H9 (cell line): Measurements from ENCODE around the gene IRAK1. TPM values are rescaled to one million over a fixed set of nuclear protein-coding genes. Genes with fewer than 3 reads are reported as not detected.

Experiments
- DNase-seq: peaks from one replicate; pipeline ENCODE4 v3.0.0-alpha.2; 2017
- H2AFZ ChIP-seq: one replicate; pipeline ENCODE4 v1.6.1; 2013; ENCODE audit warnings: mild to moderate bottlenecking, low read length, control low read depth, moderate library complexity
- H2AK5ac ChIP-seq: 2 replicates; pipeline ENCODE4 v1.6.1; 2013; ENCODE audit warnings: low read length, control low read depth, mixed read lengths; ENCODE audit not compliant: insufficient read length
- H2BK120ac ChIP-seq: one replicate; pipeline ENCODE4 v1.6.1; 2013; ENCODE audit warnings: low read depth, mild to moderate bottlenecking, low read length, control low read depth, inconsistent platforms; ENCODE audit not compliant: poor library complexity, severe bottlenecking
- H2BK12ac ChIP-seq: 2 replicates; pipeline ENCODE4 v1.6.1; 2013; ENCODE audit warnings: low read length, control low read depth, mixed read lengths, low read depth; ENCODE audit not compliant: insufficient read length
- H2BK15ac ChIP-seq: 2 replicates; pipeline ENCODE4 v1.6.1; 2013; ENCODE audit warnings: low read depth, low read length, control low read depth
- H2BK20ac ChIP-seq: one replicate; pipeline ENCODE4 v1.6.1; 2013; ENCODE audit warnings: low read depth, mild to moderate bottlenecking, low read length, control low read depth, inconsistent platforms; ENCODE audit not compliant: poor library complexity, severe bottlenecking
- H2BK5ac ChIP-seq: 2 replicates; pipeline ENCODE4 v1.6.1; 2013; ENCODE audit warnings: low read length, control low read depth, mixed read lengths; ENCODE audit not compliant: insufficient read length
- H3K14ac ChIP-seq: 2 replicates; pipeline ENCODE4 v1.6.1; 2013; ENCODE audit warnings: low read length, control low read depth; ENCODE audit not compliant: insufficient read depth
- H3K18ac ChIP-seq: 2 replicates; pipeline ENCODE4 v1.6.1; 2013; ENCODE audit warnings: low read depth, mild to moderate bottlenecking, mixed read lengths, low read length, control low read depth; ENCODE audit not compliant: insufficient read length
- H3K23ac ChIP-seq: 2 replicates; pipeline ENCODE4 v1.6.1; 2013; ENCODE audit warnings: low read length, control low read depth, mixed read lengths, low read depth; ENCODE audit not compliant: insufficient read length
- H3K23me2 ChIP-seq: 2 replicates; pipeline ENCODE4 v1.6.1; 2013; ENCODE audit warnings: low read depth, mild to moderate bottlenecking, mixed read lengths, low read length, control low read depth; ENCODE audit not compliant: insufficient read length, poor library complexity, severe bottlenecking
- H3K27ac ChIP-seq: 2 replicates; pipeline ENCODE4 v1.5.1; 2013; ENCODE audit warnings: low read length, control low read depth, mixed read lengths, low read depth; ENCODE audit not compliant: insufficient read length
- H3K27me3 ChIP-seq: 2 replicates; pipeline ENCODE4 v1.6.1; 2013; ENCODE audit warnings: low read length, control low read depth, inconsistent platforms; ENCODE audit not compliant: insufficient read depth
- H3K4ac ChIP-seq: 2 replicates; pipeline ENCODE4 v1.6.1; 2013; ENCODE audit warnings: low read depth, mild to moderate bottlenecking, control low read depth, inconsistent platforms, low read length, moderate library complexity
- H3K4me1 ChIP-seq: 2 replicates; pipeline ENCODE4 v1.6.1; 2013; ENCODE audit warnings: low read length, control low read depth, inconsistent platforms; ENCODE audit not compliant: insufficient read depth
- H3K4me2 ChIP-seq: 2 replicates; pipeline ENCODE4 v1.6.1; 2013; ENCODE audit warnings: low read length, control low read depth, mixed read lengths; ENCODE audit not compliant: insufficient read length, insufficient read depth
- H3K56ac ChIP-seq: 2 replicates; pipeline ENCODE4 v1.6.1; 2013; ENCODE audit warnings: low read depth, mild to moderate bottlenecking, mixed read lengths, low read length, control low read depth; ENCODE audit not compliant: insufficient read length
- H3K79me1 ChIP-seq: 2 replicates; pipeline ENCODE4 v1.6.1; 2013; ENCODE audit warnings: low read depth, mild to moderate bottlenecking, moderate library complexity, low read length, control low read depth, inconsistent platforms; ENCODE audit not compliant: insufficient read depth, poor library complexity, severe bottlenecking
- H3K79me2 ChIP-seq: 2 replicates; pipeline ENCODE4 v1.6.1; 2013; ENCODE audit warnings: low read length, control low read depth, inconsistent platforms; ENCODE audit not compliant: insufficient read depth
- H3K9ac ChIP-seq: 2 replicates; pipeline ENCODE4 v1.6.1; 2013; ENCODE audit warnings: low read length, control low read depth, mixed read lengths; ENCODE audit not compliant: insufficient read length; ENCODE audit errors: extremely low read depth
- H3K9me3 ChIP-seq: one replicate; pipeline ENCODE4 v1.6.1; 2013; ENCODE audit warnings: low read depth, low read length, inconsistent platforms; ENCODE audit not compliant: control insufficient read depth
- H3T11ph ChIP-seq: one replicate; pipeline ENCODE4 v1.6.1; 2013; ENCODE audit warnings: mild to moderate bottlenecking, low read length, control low read depth, inconsistent platforms
- H4K20me1 ChIP-seq: one replicate; pipeline ENCODE4 v1.6.1; 2013; ENCODE audit not compliant: control insufficient read depth, insufficient read length, insufficient read depth
- H4K5ac ChIP-seq: 2 replicates; pipeline ENCODE4 v1.6.1; 2013; ENCODE audit warnings: low read depth, mild to moderate bottlenecking, mixed read lengths, low read length, control low read depth; ENCODE audit not compliant: insufficient read length
- H4K8ac ChIP-seq: replicated peaks from 2 replicates; pipeline ENCODE4 v1.6.1; 2013; ENCODE audit warnings: low read length, control low read depth, mixed read lengths, low read depth; ENCODE audit not compliant: insufficient read length
- H4K91ac ChIP-seq: 2 replicates; pipeline ENCODE4 v1.6.1; 2013; ENCODE audit warnings: low read depth, mild to moderate bottlenecking, moderate library complexity, mixed read lengths, low read length, control low read depth; ENCODE audit not compliant: insufficient read length
- H3K27ac Mint-ChIP-seq, 3 experiments: 2 replicates in 2 of 3; 3 replicates in 1 of 3; pipeline ENCODE4 v1.8.0; 2020 to 2021; ENCODE audit warnings: mixed read lengths in 3 of 3, mild to moderate bottlenecking in 1 of 3, moderate library complexity in 1 of 3
- H3K27me3 Mint-ChIP-seq: 2 replicates; pipeline ENCODE4 v1.8.0; 2021; ENCODE audit warnings: low read depth, mild to moderate bottlenecking, moderate library complexity, mixed read lengths
- H3K36me3 Mint-ChIP-seq, 3 experiments: 2 replicates in 2 of 3; 3 replicates in 1 of 3; pipeline ENCODE4 v1.8.0; 2020 to 2021; ENCODE audit warnings: low read depth in 3 of 3, mixed read lengths in 3 of 3; ENCODE audit not compliant: insufficient read depth in 1 of 3
- H3K4me1 Mint-ChIP-seq, 2 experiments: 2 replicates each; pipeline ENCODE4 v1.8.0; 2020; ENCODE audit warnings: mixed read lengths in 2 of 2
- H3K4me3 Mint-ChIP-seq, 2 experiments: 2 replicates in 1 of 2; 3 replicates in 1 of 2; pipeline ENCODE4 v1.8.0; 2020 to 2021; ENCODE audit warnings: mild to moderate bottlenecking in 2 of 2, mixed read lengths in 2 of 2, moderate library complexity in 1 of 2
- H3K9me3 Mint-ChIP-seq, 2 experiments: 2 replicates in 1 of 2; 3 replicates in 1 of 2; pipeline ENCODE4 v1.8.0; 2020; ENCODE audit warnings: mild to moderate bottlenecking in 2 of 2, mixed read lengths in 2 of 2, moderate library complexity in 1 of 2
- CTCF ChIP-seq: fragments of 200-600 bp; sonication (generic); conservative IDR thresholded peaks from 3 replicates; pipeline ENCODE4 v1.8.0; 2021; ENCODE audit warnings: antibody characterized with exemption, mild to moderate bottlenecking
- WGBS: extraction: QIAGEN DNeasy Blood & Tissue Kit; methylation state at CpG from one replicate; pipeline ENCODE4 v1.1.7; 2013; ENCODE audit warnings: missing lambda C conversion rate, low lambda C conversion rate, mixed read lengths; ENCODE audit not compliant: insufficient read length; ENCODE audit errors: extremely low coverage; 5-methylcytosine and 5-hydroxymethylcytosine counted together
- total RNA-seq: library from RNA; stranded (reverse); gene quantifications from 2 replicates; pipeline ENCODE4 v1.2.1, GENCODE V29; 2021

Gene IRAK1
- total RNA-seq, 1 experiment from 2014 or later: 98.4 TPM

GRCh38 chrX:154043003-154043763 is 23.5 kb upstream of the IRAK1 start:
- peaks cover 34 to 44% of the 10 kb centered on the region in 2 experiments for H3K4me1 Mint-ChIP-seq
- no peak for DNase-seq

More at GRCh38 chrX:154043003-154043763, 23.5 kb upstream of the IRAK1 start:
- no peak overlapping the region for H4K91ac ChIP-seq
- H3K27ac Mint-ChIP-seq: no peak overlapping the region
- no peak overlapping the region for H2BK120ac ChIP-seq
- no peaks in the 10 kb centered on the region for H3K79me1 ChIP-seq
- no CpG with 5 or more reads among the region's 5 CpGs for WGBS
- H3K9me3 ChIP-seq: peaks cover 43% of the 10 kb centered on the region
- H3K56ac ChIP-seq: no peak overlapping the region
- H3K36me3 Mint-ChIP-seq: peaks cover 19 to 38% (median 26%) of the 10 kb centered on the region in 3 experiments
- no peak overlapping the region for H3K27ac ChIP-seq
- H2BK12ac ChIP-seq: no peak overlapping the region
- no peak overlapping the region for H2AK5ac ChIP-seq
- H4K20me1 ChIP-seq: no peaks in the 10 kb centered on the region
- no peak overlapping the region for H3K18ac ChIP-seq
- no peak overlapping the region for H4K5ac ChIP-seq
- no peak overlapping the region for H3K9ac ChIP-seq
- H3K14ac ChIP-seq: no peak overlapping the region
- H3K23me2 ChIP-seq: no peaks in the 10 kb centered on the region
- H3K27me3 ChIP-seq: no peaks in the 10 kb centered on the region
- H3K4me1 ChIP-seq: no peaks in the 10 kb centered on the region
- H3K4me2 ChIP-seq: no peak overlapping the region
- no peak overlapping the region for H2BK15ac ChIP-seq
- no peak overlapping the region for H2BK20ac ChIP-seq
- no peak overlapping the region for H3K4me3 Mint-ChIP-seq
- H3T11ph ChIP-seq: no peak overlapping the region
- no peaks in the 10 kb centered on the region for H3K27me3 Mint-ChIP-seq
- no peak overlapping the region for H3K23ac ChIP-seq
- no peak for TF ChIP-seq CTCF
- peaks cover 74 to 84% of the 10 kb centered on the region in 2 experiments for H3K9me3 Mint-ChIP-seq
- H3K4ac ChIP-seq: no peak overlapping the region
- no peak overlapping the region for H2BK5ac ChIP-seq
- H4K8ac ChIP-seq: no peak overlapping the region
- H3K79me2 ChIP-seq: no peaks in the 10 kb centered on the region; the same call in 1 of the 2 replicates
- no peak overlapping the region for H2AFZ ChIP-seq
